ENCODE measurements around the gene LRRC72.
A peak's percentile ranks its signal among the peaks of the same experiment; 100 is the strongest.
"Not testable (repeated sequence)": the region's sequence is repeated elsewhere in the genome, so short reads cannot be mapped to it uniquely, and the experiment has no call there.

Gene LRRC72

DNA sequence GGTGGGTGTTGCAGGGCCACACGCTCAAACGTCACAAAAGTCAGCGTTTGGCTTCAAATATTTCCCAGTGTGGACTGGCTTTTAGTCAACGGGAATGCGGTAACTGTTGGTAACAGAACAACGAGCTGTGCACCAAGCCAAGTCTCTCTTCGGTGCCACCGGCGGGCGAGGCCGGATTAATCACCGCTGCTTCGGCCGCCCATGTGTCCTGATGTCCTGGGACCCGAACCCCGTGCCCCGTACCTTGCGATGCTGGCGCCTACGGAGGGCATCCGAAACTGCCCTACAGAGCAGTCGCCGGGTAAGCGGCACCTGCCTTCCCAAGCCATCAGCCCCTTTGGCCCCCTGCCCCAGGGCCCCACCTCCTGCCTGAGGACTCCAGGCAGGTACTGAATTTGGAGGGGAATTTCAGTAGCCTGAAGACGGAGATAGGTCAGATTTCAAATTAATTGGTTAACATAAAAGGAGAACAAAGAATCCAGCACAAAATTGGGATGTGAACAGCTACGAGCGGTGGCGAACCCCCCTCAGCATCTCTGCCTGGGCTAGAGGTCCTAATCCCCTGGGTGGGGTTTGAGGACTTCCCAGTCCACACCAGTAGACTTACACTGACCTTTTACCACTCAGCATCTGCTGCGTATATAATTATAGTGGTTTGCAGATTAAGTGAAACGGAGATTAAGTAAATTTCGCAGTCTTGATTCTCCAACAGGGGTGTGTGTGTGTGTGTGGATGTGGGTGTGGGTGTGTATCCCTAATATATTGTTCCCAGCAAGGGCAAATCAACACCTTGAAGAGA, at the start of gene LRRC72:
TSS of gene LRRC72 (plus strand) at position 84 of the 799 bp plus-strand sequence. CDS start at position 212, 128 bp downstream.
- no peak for DNase-seq

DNA sequence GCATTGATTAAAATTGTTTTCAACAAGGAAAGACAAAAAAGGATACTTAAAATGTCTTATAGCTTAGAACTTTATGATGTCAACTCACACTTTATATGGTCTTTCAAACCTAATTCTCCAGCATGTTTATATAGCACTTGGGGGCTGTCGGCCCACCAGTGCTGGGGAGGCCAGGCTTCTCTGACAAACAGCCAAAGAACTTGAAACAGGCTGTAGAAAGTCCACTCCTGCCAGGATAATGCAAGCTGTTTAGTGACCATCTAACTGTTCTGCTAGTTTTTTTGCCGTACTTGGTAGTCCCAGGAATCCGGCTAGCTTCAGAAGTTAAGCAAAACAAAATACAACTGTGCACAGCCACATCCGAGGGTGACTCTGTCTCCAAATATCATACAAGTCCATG, 47.5 kb upstream of the LRRC72 start:
- no peak for DNase-seq

DNA sequence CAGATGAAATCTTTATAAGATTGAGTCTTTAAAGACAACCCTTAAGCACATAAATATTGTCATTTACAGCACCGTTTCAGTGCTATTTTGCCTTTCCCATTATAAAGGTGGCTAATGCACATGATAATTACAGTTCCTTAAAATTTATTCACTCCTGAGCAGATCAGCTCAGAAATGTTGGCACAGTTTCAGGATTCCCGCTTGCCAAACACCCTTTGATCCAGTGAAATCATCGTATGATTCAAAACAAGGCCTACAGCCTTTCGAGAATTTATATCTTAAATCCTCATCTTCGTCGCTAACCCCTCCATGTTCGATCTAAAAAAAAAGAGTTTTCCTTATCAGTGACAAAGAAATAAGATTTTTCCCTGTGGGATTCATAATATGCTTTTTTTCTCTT, 47.0 kb upstream of the LRRC72 start:
- no peak for DNase-seq

DNA sequence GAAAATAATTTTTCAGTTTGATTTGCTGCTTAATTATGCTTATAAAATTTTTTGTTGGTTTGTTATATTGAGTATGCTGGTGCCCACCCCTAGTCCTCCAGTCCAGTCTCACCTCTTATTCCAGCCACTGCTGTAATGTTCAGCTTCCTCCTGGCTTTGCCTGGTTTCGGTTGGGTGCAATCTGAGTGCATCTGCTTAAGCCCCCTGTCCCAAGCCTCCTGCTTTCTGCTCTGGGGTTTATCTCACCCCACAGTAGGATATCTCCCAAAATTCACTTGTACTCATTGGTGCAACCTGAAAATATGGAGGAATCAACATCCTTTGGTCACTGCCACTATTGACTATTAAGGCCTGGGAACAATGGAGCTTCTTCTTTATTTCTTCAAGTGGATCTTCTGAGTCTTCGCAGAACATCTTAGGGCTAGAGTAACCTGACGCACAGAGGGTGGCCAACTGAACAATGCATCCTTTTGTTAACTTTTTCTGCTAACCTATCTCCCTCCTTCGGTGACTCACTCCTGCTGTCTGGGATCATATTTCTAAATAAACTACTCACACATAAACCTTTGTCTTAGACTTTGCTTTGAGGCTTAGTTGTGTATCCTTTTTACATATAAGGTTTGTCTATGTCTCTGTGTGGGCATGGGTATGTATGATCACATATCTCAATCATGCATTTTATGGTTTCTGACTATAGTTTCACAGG, 42.0 kb upstream of the LRRC72 start:
- no peak for DNase-seq

DNA sequence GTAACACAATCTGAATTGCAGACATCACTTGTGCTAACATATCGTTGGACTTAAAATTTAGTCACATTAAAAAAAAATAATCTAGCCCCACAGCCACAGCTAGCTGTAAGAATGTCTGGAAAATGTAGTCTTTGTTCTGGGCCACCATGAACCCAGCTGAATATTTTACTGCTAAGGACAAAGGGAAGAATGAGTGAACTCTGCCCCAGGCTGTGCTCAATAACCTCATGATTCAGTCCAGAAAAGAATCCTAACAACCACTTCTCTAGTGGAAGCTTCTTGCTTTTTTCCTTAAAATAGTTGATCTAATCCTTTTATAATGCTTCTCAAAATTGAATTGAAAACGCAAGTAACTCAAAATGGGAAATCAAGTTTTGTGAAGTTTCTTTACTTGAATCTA, 35.5 kb upstream of the LRRC72 start:
- no peak for DNase-seq

DNA sequence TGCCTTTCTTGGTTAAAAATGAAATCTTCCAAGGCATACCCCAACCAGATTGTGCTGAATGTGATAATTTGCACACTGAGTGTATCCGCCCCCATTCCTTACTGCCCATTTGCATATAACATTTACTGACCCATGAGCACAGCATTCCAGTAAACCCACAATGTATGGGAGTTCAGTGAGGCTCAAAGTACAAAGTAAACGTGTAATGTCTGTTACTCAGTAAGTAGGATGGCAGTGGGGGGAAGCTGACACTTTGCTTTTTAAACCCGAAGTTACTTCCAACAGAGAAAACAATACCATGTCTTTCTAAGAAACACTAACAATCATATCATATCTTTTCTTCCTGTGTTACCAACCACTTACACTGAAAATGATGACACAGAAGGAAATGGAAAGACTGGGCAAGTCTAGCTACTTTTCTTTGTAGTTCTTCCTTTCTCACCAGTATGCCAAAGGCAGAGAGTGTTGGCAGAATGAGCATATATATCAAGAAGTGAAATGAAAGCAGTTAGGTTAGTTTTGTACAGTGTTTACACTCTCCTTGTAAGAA, 34.0 kb upstream of the LRRC72 start:
- DNase-seq = peak; percentile 38

DNA sequence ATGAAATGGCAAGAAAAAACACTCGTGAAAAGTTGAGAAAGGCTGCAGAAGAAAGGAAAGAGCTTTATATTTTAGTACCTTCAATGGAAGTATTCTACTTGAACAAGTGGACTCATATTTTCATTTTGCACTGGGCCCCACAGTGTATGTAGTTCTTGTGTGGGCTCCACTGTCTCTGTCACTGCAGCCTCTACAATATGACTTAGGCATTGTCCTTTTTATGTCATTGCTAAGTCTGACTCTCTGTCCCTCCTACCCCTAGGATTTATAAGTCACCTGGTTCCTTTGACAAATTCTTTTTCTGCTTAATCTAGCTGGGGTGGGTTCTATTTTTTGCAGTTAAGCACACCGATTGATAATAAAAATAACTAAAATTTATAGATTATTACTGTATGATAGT, 33.4 kb upstream of the LRRC72 start:
- DNase-seq = no peak

DNA sequence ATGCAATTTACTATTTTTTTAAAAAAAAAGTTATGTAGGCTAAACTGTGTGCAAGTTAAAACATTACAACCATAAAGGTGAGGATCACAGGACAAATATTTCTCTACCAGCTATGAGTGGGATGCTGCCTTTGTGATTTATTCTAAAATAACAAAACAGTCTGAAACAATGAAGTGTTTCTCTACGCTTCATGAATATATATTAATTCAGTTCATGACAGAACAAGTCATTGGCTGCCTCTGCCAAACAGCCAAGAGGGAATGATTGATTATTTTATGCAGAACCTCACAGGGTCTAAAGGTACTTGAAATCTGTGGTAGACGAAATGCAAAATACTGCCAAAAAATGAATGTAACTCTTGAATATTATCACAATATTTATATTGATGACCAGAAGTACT, 32.1 kb upstream of the LRRC72 start:
- no peak for DNase-seq

DNA sequence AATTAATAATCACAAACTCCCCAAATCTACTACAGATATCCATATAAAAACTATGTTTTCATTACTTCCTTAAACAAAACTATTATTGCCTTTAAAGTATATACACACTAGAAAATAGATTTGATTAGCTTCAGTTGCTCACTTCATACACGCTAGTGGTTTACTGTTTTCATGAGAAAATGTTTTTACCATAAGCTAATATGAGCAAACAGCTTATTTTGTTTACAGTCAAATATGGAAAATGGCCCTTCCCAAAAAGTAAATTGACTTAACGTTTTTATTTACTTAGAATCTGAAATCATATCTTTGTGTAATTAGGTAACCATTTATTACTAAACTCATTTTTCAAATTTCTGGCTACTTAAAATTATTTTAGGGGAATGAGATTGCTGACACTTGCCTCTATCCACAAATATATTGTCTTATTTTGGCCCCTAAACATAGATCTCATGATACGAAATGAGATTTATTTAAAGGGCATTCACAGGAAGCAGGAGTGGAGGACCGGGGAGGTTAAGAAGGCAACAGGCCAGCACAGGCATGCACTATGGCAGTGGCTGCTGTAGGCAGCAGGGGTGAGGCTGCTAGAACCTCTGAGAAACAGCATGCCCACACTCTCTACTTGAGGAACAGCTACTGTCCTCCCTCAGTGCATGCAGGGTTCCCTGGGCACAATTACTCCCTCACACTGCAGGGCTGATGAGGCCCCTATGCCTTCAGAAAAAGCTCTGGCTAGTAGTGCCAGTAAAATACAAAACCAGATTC, 31.5 kb upstream of the LRRC72 start:
- no peak for DNase-seq

DNA sequence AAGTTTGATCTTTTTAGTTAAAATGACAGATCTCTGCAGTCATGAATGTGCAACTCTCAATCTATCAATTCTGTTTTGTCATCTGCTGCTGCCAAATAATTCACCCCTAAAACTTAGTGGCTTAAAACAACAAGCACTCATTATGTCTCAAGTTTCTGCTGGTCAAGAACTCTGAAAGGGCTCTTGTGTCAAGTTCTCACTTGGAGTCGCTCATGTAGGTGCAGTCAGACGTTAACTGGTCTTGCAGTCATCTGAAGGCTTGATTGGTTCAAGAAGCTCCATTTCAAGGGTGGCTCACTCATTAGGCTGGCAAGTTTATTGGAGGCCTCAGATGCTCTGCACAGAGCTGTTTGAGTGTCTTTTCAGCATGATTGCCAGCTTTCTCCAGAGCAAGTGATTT, 28.5 kb upstream of the LRRC72 start:
- no peak for DNase-seq

DNA sequence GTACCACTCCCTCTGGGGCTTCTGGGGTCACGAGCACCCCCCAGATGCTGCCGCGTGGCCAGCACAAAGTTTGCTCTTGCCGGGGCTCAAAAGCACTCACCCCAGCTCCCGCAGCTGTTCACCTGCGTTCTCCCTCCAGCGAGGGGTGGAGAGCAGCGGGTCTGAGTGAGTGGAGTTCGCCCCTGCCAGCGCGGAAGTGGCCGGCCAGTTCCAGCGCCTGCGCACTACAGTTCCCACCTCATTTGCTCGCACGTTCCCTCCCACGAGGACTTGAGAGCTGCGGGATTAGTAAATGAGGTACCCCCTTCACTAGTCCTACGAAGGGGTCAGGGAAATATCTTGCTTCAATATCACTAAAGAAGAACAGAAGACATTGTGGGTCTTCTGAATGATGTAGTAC, 24.3 kb upstream of the LRRC72 start:
- DNase-seq = no peak

DNA sequence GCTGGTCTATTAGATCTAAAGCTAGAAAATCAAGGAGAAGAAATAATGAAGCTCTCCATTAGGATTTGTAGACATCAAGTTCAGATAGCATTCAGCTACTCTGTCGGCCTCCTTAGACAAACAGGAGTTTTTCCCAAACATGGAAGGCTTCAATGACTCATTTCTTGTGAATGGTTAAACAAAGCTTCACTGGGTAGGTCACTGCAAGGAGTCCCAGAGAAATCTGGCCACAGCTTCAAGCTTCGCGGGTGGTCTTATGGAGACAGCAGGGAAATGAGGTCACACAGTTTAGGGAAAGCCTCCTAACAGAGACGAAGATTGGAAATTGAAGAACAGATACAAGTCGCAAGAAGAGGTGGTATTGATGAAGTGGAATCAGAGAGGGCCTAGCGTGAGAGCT, 22.6 kb upstream of the LRRC72 start:
- no peak for DNase-seq

DNA sequence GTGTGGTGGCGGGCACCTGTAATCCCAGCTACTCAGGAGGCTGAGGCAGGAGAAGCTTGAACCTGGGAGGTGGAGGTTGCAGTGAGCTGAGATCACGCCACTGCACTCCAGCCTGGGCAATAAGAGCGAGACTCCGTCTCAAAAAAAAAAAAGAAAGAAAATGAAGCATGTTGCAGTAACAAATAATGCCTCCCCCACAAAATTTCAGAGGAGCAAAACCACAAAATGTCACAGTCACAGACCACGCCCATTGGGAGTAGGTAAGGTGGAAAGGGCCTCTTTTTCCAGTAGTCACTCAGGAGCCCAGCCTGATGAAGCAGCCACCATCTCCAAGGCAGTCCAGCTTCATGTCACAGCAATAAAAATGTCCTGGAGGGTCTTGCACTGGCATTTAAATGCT, 20.2 kb upstream of the LRRC72 start:
- DNase-seq = not testable (repeated sequence)

DNA sequence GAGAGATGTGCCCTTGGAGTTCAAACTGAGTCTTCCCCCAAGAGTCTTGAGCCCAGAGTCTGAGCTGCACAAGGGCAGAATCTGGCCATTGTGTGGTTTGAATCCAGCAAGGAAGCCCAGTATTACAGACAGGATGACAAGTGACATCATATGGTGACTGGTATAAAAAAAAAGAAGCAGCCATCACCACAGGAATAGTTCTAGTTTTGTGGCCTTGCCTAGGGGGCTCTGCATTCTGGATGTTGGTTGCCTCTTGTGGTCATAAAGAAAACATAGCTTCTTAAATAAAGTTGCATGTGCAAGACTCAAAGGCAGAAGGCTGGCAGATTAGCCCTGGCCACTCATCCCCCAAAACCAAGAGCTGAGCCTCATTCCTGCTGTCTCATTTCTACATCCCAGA, 16.8 kb upstream of the LRRC72 start:
- no peak for DNase-seq

DNA sequence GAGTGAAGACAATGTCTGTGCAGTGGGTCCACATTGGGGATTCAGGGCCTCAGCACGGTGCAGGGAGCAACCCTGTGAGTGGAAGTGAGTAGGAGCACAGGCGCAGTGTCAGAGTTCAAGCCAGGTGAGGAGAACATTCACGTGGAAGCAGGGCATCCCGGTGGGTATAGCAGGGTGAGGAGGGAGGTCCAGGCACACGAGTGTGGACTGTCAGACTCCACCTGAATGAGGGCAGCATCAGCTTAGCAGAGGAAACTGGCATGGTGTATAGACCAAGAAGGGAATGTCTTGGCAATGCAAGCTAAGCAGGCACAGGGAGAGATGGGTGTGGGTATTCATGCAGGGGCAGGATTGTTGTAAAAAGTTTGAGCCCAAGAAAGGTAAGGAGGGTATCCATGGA, 15.3 kb upstream of the LRRC72 start:
- DNase-seq = no peak

DNA sequence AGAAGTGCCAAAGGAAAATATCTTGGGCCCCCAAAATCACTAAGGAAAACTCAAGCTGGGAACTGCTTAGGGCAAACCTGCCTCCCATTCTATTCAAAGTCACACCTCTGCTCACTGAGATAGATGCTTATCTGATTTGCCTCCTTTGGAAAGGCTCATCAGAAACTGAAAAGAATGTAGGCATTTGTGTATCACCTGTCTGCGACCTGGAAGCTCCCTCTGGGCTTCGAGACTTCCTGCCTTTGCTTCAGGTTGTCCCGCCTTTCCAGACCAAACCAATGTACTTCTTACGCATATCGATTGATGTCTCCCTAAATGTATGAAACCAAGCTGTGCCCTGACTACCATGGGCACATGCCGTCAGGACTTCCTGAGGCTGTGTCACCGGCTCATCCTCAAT, 14.5 kb upstream of the LRRC72 start:
- DNase-seq = no peak

DNA sequence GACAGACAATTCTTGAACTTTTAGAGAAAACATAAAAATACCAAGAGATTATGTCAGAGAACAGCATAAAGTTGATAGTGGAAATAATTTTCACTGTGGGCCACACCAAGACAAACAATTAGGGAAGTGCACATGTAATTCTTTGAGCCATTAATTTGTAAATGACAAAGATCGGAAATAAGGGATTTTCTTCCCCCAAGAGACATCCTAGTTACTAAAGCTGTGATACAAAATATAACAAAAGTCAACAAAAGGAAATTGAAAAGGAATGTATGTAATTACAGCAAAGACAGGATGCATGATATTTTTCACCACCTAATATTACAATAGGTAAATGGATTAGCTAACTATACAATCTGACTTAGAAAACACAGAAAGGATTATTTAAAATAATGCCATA, 12.4 kb upstream of the LRRC72 start:
- no peak for DNase-seq

DNA sequence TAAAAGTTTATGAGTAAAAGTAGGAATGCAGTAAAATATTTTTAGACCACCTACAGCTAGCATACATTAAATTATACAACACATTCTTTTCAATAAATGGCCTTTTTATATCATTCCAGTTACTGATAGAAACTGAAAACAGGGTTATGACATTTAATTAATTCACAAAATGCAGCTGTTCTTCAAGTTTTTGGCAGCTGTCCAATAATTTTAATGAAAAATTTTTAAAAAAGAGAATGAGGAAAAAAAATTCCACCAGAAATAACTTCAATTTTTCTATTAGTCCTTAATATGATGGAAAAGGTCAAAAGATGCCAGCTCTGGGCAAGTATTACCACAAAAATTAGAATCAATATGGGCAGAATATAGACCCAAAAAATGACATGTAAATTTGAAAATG, 11.9 kb upstream of the LRRC72 start:
- no peak for DNase-seq

DNA sequence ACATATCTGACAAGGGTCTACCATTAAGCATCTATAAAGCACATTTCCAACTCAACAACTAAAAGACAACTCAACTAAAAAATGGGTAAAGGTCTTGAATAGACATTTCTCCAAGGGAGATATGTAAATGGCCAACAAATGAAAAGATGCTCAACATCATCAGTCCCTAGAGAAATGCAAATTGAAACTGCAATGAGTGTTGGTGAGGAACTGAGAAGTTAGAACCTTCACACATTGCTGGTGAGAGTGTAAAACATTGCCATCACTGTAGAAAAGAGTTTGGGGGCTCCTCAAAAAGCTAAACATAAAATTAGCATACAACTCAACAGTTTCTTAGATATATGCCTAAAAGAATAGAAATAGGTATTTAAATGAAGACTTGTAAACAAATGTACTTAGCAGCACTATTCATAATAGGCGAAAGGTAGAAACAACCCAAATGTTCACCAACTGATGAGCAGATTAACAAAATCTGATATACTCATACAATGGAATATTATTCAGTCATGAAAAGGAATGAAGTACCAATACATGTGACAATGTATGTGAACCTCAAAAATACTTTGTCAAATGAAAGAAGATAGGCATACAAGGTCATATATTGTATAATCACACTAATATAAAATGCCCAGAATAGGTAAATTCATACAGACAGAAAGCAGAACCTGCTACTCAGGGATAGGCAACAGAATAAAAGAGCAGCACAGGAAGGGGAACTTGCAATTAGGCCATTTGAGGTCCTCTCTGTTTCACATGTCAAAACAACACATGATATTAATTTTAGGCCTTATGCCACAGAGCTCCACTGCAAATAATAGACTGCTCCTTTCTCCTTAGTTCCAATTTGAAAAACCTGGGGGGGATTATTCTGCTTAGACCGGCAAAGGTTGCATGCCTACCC, 10.6 kb upstream of the LRRC72 start:
- no peak for DNase-seq

DNA sequence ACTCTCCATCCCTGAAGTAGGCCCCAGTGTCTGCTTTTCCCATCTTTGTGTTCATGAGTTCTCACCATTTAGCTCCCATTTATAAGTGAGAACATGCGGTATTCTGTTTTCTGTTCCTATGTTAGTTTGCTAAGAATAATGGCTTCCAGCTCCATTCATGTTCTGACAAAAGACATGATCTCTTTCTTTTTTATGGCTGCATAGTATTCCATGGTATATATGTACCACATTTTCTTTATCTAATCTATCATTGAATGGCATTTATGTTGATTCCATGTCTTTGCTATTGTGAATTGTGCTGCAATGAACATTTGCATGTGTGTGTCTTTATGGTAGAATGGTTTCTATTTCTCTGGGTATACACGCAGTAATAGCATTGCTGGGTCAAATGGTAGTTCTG, 6.6 kb upstream of the LRRC72 start:
- not testable (repeated sequence) for DNase-seq

DNA sequence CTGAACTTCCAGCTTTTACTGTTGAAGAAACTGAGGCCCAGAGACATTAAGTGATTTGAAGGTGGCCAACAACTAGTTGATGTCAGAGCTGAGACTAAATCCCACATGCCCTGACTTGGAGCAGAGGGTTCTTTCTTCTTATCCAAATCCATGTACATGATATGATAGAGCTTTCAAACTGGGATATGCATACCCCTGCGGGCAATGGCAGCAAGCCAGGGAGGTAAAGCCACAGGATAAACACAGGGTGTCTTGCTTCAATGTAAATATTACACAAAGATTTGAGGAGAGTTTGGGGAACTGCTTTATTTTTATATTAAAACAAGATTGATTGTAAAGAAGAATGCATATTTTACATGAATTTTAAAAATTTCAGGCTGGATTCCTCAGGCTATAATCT, 2.3 kb upstream of the LRRC72 start:
- no peak for DNase-seq

DNA sequence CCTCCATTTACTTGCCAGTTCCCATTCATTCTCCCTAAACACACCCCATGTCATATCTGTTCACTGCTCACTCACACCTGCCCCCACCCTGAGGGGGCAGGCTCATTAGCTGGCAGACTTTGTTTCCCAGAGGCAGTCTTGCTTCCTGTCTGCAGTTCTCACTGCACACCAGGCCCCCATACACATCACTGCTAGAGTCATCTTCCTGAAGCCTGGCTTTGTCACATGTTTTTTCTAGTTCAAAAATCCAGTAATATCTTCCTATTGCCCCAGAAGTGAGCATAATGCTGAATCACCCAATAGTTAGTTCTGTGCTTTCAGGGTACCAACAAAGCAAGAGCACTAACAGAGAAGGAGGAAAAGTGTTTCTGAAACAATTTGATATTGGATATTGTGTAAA, 1.9 kb downstream of the LRRC72 start:
- DNase-seq = no peak

DNA sequence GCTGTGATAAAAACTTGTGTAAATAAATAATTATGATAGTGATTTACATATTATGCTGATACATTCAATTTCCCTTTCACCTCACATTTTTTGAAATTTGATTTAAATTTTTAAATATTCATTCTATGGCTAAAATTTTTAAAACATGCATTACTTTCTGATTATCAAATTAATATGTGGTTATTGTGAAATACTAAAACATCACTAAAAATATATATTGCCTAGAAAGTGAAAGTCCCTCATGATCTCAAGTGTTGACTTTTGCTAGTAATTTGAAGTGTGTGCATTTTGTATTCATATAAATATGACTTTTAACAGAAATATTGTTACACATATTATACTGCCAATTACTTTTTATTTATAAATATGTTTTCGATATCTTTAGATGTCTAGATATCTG, 3.1 kb downstream of the LRRC72 start:
- no peak for DNase-seq

Measured in activated CD4-positive, alpha-beta T cell treated with anti-CD3 and anti-CD28 coated beads, Interleukin-2, Interleukin-6, amounts not matched to agents 100 ng/mL and 50 ng/mL, durations not matched to agents 16 hours and 8 hours (primary cell).